GM23338 (cell line): ENCODE data around the gene MRPS18B. TPM values are rescaled to one million over a fixed set of nuclear protein-coding genes. Genes with fewer than 3 reads are reported as not detected.

ENCODE experiments used
- ATAC-seq: fragments of 200-7000 bp; cut with Tn5 transposase; 3 replicates; pipeline ENCODE4 v1.9.1; 2020
- DNase-seq: peaks from one replicate; pipeline ENCODE4 v3.0.0-alpha.2; 2015; ENCODE audit warnings: low spot score
- H2AFZ ChIP-seq: fragments of 200-600 bp; sonication (generic); 2 replicates; pipeline ENCODE4 v1.8.0; 2016; ENCODE audit warnings: antibody characterized with exemption, mild to moderate bottlenecking, moderate library complexity
- H3F3A ChIP-seq: fragments of 200-600 bp; sonication (generic); replicated peaks from 2 replicates; pipeline ENCODE4 v1.8.0; 2017; ENCODE audit warnings: antibody characterized with exemption, mixed run types, low read depth
- H3K27ac ChIP-seq: fragments of 200-600 bp; sonication (generic); 2 replicates; pipeline ENCODE4 v1.6.1; 2016; ENCODE audit warnings: low read depth
- H3K27me3 ChIP-seq: fragments of 200-600 bp; sonication (generic); 2 replicates; pipeline ENCODE4 v1.8.0; 2016; ENCODE audit warnings: mild to moderate bottlenecking, mixed run types, moderate library complexity; ENCODE audit not compliant: insufficient read depth
- H3K36me3 ChIP-seq: fragments of 200-600 bp; sonication (generic); 2 replicates; pipeline ENCODE4 v1.8.0; 2016; ENCODE audit warnings: mild to moderate bottlenecking; ENCODE audit not compliant: insufficient read depth
- H3K4me1 ChIP-seq: fragments of 200-600 bp; sonication (generic); 2 replicates; pipeline ENCODE4 v1.8.0; 2016; ENCODE audit warnings: mild to moderate bottlenecking, moderate library complexity; ENCODE audit not compliant: insufficient read depth
- H3K4me2 ChIP-seq: fragments of 200-600 bp; sonication (generic); 2 replicates; pipeline ENCODE4 v1.7.1; 2017; ENCODE audit warnings: mixed run types
- H3K4me3 ChIP-seq: fragments of 200-600 bp; sonication (generic); 2 replicates; pipeline ENCODE4 v1.6.1; 2016; ENCODE audit warnings: mixed run types
- H3K79me2 ChIP-seq: fragments of 200-600 bp; sonication (generic); replicated peaks from 2 replicates; pipeline ENCODE4 v1.8.0; 2017; ENCODE audit warnings: mild to moderate bottlenecking; ENCODE audit not compliant: insufficient read depth
- H3K9me2 ChIP-seq: fragments of 200-600 bp; sonication (generic); 2 replicates; pipeline ENCODE4 v1.8.0; 2017; ENCODE audit not compliant: insufficient read depth
- H4K20me1 ChIP-seq: fragments of 200-600 bp; sonication (generic); replicated peaks from 2 replicates; pipeline ENCODE4 v1.8.0; 2017; ENCODE audit warnings: mild to moderate bottlenecking; ENCODE audit not compliant: insufficient read depth
- H3K27ac Mint-ChIP-seq: 2 replicates; pipeline ENCODE4 v1.8.0; 2020; ENCODE audit warnings: inconsistent platforms, mild to moderate bottlenecking, moderate library complexity, mixed read lengths
- H3K27me3 Mint-ChIP-seq: 3 replicates; pipeline ENCODE4 v1.8.0; 2022; ENCODE audit warnings: low read depth, mild to moderate bottlenecking, moderate library complexity, mixed read lengths, inconsistent platforms; ENCODE audit not compliant: insufficient read depth, poor library complexity
- H3K36me3 Mint-ChIP-seq: 3 replicates; pipeline ENCODE4 v1.8.0; 2021; ENCODE audit warnings: low read depth, mild to moderate bottlenecking, inconsistent platforms, moderate library complexity, mixed read lengths
- H3K4me1 Mint-ChIP-seq: 3 replicates; pipeline ENCODE4 v1.8.0; 2020; ENCODE audit warnings: mild to moderate bottlenecking, inconsistent platforms, mixed read lengths
- H3K4me3 Mint-ChIP-seq: 3 replicates; pipeline ENCODE4 v1.8.0; 2021; ENCODE audit warnings: moderate library complexity, mild to moderate bottlenecking, inconsistent platforms, mixed read lengths
- H3K9me3 Mint-ChIP-seq: 3 replicates; pipeline ENCODE4 v1.8.0; 2020; ENCODE audit warnings: moderate library complexity, mild to moderate bottlenecking, inconsistent platforms, mixed read lengths
- ETS1 ChIP-seq: IDR thresholded peaks from 2 replicates; pipeline ENCODE4 v1.6.1; 2016; ENCODE audit warnings: antibody characterized with exemption
- EZH2 ChIP-seq: fragments of 200-600 bp; sonication (generic); IDR thresholded peaks from one replicate; pipeline ENCODE4 v1.8.0; 2017; ENCODE audit warnings: antibody characterized with exemption, mild to moderate bottlenecking, low read depth; ENCODE audit not compliant: unreplicated experiment
- JUNB ChIP-seq: IDR thresholded peaks from one replicate; pipeline ENCODE4 v1.6.1; 2016; ENCODE audit warnings: antibody characterized with exemption; ENCODE audit not compliant: unreplicated experiment
- NANOG ChIP-seq: IDR thresholded peaks from 2 replicates; pipeline ENCODE4 v1.6.1; 2016; ENCODE audit warnings: antibody characterized with exemption, borderline replicate concordance
- POLR2AphosphoS5 ChIP-seq: IDR thresholded peaks from 2 replicates; pipeline ENCODE4 v1.6.1; 2016; ENCODE audit warnings: antibody characterized with exemption, low read depth
- ZNF331 ChIP-seq: fragments of 250-450 bp; sonication (Bioruptor Pico); IDR thresholded peaks from 2 replicates; pipeline ENCODE4 v1.5.0; 2020; ENCODE audit warnings: low read depth, mild to moderate bottlenecking, moderate library complexity
- ZNF462 ChIP-seq: fragments of 250-450 bp; sonication (Bioruptor Pico); IDR thresholded peaks from 2 replicates; pipeline ENCODE4 v1.5.0; 2020; ENCODE audit warnings: mild to moderate bottlenecking, moderate library complexity
- polyA plus RNA-seq: library from polyadenylated mRNA; unstranded; fragments of >200 nt; fragmentation: Nextera tagmentation; extraction: Ambion mirVana; gene quantifications from 2 replicates; pipeline ENCODE4 v1.2.1, GENCODE V29; 2016
- total RNA-seq: library from RNA; depleted of rRNA; stranded (reverse); fragments of >200 nt; shearing (Covaris generic); gene quantifications from 2 replicates; pipeline ENCODE4 v1.2.3, GENCODE V29; 2014

Gene MRPS18B
- total and polyA plus RNA-seq, 2 experiments from 2014 or later: 49.2 to 73.6 TPM

- Histone ChIP-seq H3K36me3 (peaks cover 4% of the 10 kb centered on the region; the same call in 1 of the 2 replicates), H3K9me2 (no peaks in the 10 kb centered on the region), H3K27ac (no peak overlapping the region), H3K4me3 (no peak overlapping the region), H3K4me2 (no peak overlapping the region), H2AFZ (no peak overlapping the region), H3F3A (no peaks in the 10 kb centered on the region), H3K79me2 (peaks cover 30% of the 10 kb centered on the region), H3K4me1 (peaks cover 17% of the 10 kb centered on the region), H3K27me3 (no peaks in the 10 kb centered on the region), H4K20me1 (peaks cover 9% of the 10 kb centered on the region; the same call in 1 of the 2 replicates)
- Mint-ChIP-seq H3K27ac (no peak overlapping the region; the same call in 1 of the 2 replicates), H3K27me3 (peaks cover 12% of the 10 kb centered on the region), H3K9me3 (no peaks in the 10 kb centered on the region), H3K4me3 (no peak overlapping the region; the same call in 2 of the 3 replicates), H3K36me3 (peaks cover 46% of the 10 kb centered on the region), H3K4me1 (peaks cover 16% of the 10 kb centered on the region)
- DNase-seq (no peak), ATAC-seq (no peak)
- TF ChIP-seq EZH2 (no peak), POLR2AphosphoS5 (no peak), NANOG (no peak), ZNF331 (CRISPR knock-in tag) (no peak), ZNF462 (CRISPR knock-in tag) (no peak), JUNB (no peak)
Measured at GRCh38 chr6:30644769-30645168, 27.1 kb downstream of the MRPS18B start.

- H3K36me3 Mint-ChIP-seq: peaks cover 43% of the 10 kb centered on the region
- peaks cover 16% of the 10 kb centered on the region for H3K4me1 Mint-ChIP-seq
- Histone ChIP-seq H2AFZ (no peak overlapping the region), H3K36me3 (no peaks in the 10 kb centered on the region; the same call in 1 of the 2 replicates), H3F3A (no peaks in the 10 kb centered on the region), H3K27ac (no peak overlapping the region), H3K4me2 (peak overlapping the region; percentile 92), H3K79me2 (peaks cover 30% of the 10 kb centered on the region), H3K27me3 (no peaks in the 10 kb centered on the region), H4K20me1 (peaks cover 9% of the 10 kb centered on the region; the same call in 1 of the 2 replicates), H3K4me1 (peaks cover 17% of the 10 kb centered on the region), H3K4me3 (peak overlapping the region; percentile 94), H3K9me2 (no peaks in the 10 kb centered on the region)
- H3K27ac Mint-ChIP-seq: no peak overlapping the region
- DNase-seq (no peak), ATAC-seq (no peak)
- no peaks in the 10 kb centered on the region for H3K9me3 Mint-ChIP-seq
- peak overlapping the region; percentile 92 for H3K4me3 Mint-ChIP-seq
- H3K27me3 Mint-ChIP-seq: peaks cover 12% of the 10 kb centered on the region
- no peak for TF ChIP-seq ETS1
- TF ChIP-seq NANOG: no peak
Measured at GRCh38 chr6:30645989-30646388, 28.3 kb downstream of the MRPS18B start.
